Right lobe of liver (tissue), 4 donors: ENCODE data around the gene FAM240A.
"Not testable (repeated sequence)": the region's sequence is repeated elsewhere in the genome, so short reads cannot be mapped to it uniquely, and the experiment has no call there.

Experiments
- CTCF ChIP-seq, 4 donors: fragments of 200-600 bp in 3 of 4; fragments of 450-650 bp in 1 of 4; IDR thresholded peaks; one replicate each; pipeline versions ENCODE4 v1.5.1 to v1.8.0; 2016 to 2022; ENCODE audit warnings: antibody characterized with exemption in 4 of 4, mild to moderate bottlenecking in 2 of 4
- POLR2A ChIP-seq: fragments of 450-650 bp; IDR thresholded peaks from one replicate; pipeline ENCODE4 v1.6.1; 2017; ENCODE audit warnings: antibody characterized with exemption, mild to moderate bottlenecking
- donor health status: DM: no; HTN: no; CAD: no.
- donor health status: DM: no; HTN: no; CAD: no.
- donor health status: DM: no; HTN: yes; CAD: no.

- TF ChIP-seq CTCF (IDR thresholded peaks at IDR 0.05); POLR2A: not testable (repeated sequence)
These were observed 25.1 kb upstream of the FAM240A start for GRCh38 chr3:46587268-46587667.
